ENCODE data around the gene MEOX1.
A peak's percentile ranks its signal among the peaks of the same experiment; 100 is the strongest.
"Not testable (repeated sequence)": the region's sequence is repeated elsewhere in the genome, so short reads cannot be mapped to it uniquely, and the experiment has no call there.

MEOX1 gene

GRCh38 chr17:43691317-43691693 is 29.6 kb upstream of the MEOX1 start:
- TF ChIP-seq CTCF (conservative IDR thresholded peaks at IDR 0.05), result no peak
- no peak overlapping the region for H3K27ac ChIP-seq

GRCh38 chr17:43690624-43691316 is 29.0 kb upstream of the MEOX1 start:
- TF ChIP-seq CTCF (conservative IDR thresholded peaks at IDR 0.05), result no peak
- no peak overlapping the region for H3K27ac ChIP-seq

GRCh38 chr17:43689814-43690213 is 28.1 kb upstream of the MEOX1 start:
- no peak for TF ChIP-seq CTCF (conservative IDR thresholded peaks at IDR 0.05)
- H3K27ac ChIP-seq, result no peak overlapping the region

GRCh38 chr17:43689131-43689530 is 27.4 kb upstream of the MEOX1 start:
- no peak overlapping the region for H3K27ac ChIP-seq
- no peak for TF ChIP-seq CTCF (conservative IDR thresholded peaks at IDR 0.05)

GRCh38 chr17:43686957-43687356 is 25.2 kb upstream of the MEOX1 start:
- not testable (repeated sequence) for H3K27ac ChIP-seq

- H3K27ac ChIP-seq, result no peak overlapping the region
- TF ChIP-seq CTCF (conservative IDR thresholded peaks at IDR 0.05), result no peak
These were observed 22.4 kb upstream of the MEOX1 start for GRCh38 chr17:43683928-43684653.

GRCh38 chr17:43680461-43680860 is 18.7 kb upstream of the MEOX1 start:
- no peak for TF ChIP-seq CTCF (conservative IDR thresholded peaks at IDR 0.05)
- H3K27ac ChIP-seq, result peak overlapping the region; percentile 11; the same call in 1 of the 2 replicates

- H3K27ac ChIP-seq, result peak overlapping the region; percentile 11; the same call in 1 of the 2 replicates
- TF ChIP-seq CTCF (conservative IDR thresholded peaks at IDR 0.05), result no peak
These were observed 18.2 kb upstream of the MEOX1 start for GRCh38 chr17:43679911-43680310.

Measured in VCaP (cell line).